ENCODE data around the gene ANXA11. TPM values are rescaled to one million over a fixed set of nuclear protein-coding genes. Genes with fewer than 3 reads are reported as not detected.

The ANXA11 gene
- total RNA-seq, 4 donors from 2014 or later = 85.1 to 103 (median 87.3) TPM

- Histone ChIP-seq H3K9me3 (no peaks in the 10 kb centered on the region), H3K4me3 (no peak overlapping the region), H3K4me1 (peaks cover 93% of the 10 kb centered on the region), H3K36me3 (no peaks in the 10 kb centered on the region), H3K27ac (peak overlapping the region; percentile 74), H3K27me3 (no peaks in the 10 kb centered on the region)
- peak in 1 of 2 donors; percentile 71 for DNase-seq (ENCODE audit: low spot score in 2 of 2)
- 48% methylated on average over 8 of the region's 8 CpGs for WGBS
- TF ChIP-seq POLR2AphosphoS5 (IDR thresholded peaks at IDR 0.05) = peak in 1 of 3 donors; percentile 74
- peak in 1 of 2 donors; percentile 24 for TF ChIP-seq CTCF (IDR thresholded peaks at IDR 0.05)
- TF ChIP-seq EP300 (IDR thresholded peaks at IDR 0.05) = no peak
Measured at GRCh38 chr10:80199828-80200227, 5.5 kb downstream of the ANXA11 start.

DNA sequence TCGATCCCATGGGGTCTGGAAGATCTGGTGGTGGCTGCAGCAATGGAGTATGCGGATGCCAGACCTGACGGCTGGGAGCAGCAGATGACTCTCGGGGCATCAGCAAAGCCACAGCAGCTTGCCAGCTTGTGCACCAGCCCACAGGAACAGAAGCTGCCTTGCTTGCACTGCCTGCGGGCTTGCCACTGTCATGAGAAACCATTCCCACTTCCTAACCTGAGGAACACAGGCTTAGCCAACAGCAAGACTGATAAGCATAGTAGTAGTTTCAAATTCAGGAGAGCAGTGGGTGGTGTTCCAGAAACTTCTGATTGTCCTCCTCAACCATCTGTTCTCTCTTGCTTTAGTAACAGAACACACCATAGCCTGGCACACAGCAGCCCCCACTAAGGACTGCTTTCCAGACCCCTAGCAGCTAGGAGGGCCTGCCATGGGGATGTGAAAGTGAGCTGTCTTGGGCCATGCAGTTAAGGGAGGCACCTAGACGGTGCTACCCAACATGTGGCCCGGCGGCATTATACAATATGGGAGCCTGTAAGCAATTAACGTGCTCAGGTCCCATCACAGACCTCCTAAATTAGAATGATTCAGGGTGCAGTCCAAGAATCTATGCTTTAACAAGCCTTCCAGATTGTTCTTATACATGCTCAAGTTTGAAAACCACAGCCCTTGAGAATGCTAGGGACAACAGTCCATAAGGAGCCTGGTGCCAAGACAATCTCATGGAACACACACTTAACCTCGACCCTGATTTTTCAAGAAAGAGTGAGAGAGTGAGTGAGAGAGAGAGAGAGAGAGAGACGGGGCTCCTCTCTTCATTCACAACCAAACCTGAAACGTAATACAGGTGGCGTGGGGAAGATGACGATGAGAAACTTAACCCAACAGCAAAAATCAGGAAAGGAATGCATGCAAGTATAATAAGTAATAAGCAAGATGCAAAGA, 7.1 kb downstream of the ANXA11 start:
- no peaks in the 10 kb centered on the region for H3K27me3 ChIP-seq
- peak overlapping the region; percentile 27 for H3K27ac ChIP-seq
- peaks cover 90% of the 10 kb centered on the region for H3K4me1 ChIP-seq
- no peaks in the 10 kb centered on the region for H3K9me3 ChIP-seq
- no peaks in the 10 kb centered on the region for H3K36me3 ChIP-seq
- WGBS = 65% methylated on average over 12 of the region's 14 CpGs
- DNase-seq (ENCODE audit: low spot score in 2 of 2) = no peak
- no peak overlapping the region for H3K4me3 ChIP-seq
- no peak for TF ChIP-seq POLR2A (IDR thresholded peaks at IDR 0.05)
- TF ChIP-seq POLR2AphosphoS5 (IDR thresholded peaks at IDR 0.05) = no peak
- no peak for TF ChIP-seq CTCF (IDR thresholded peaks at IDR 0.05)
- no peak for TF ChIP-seq EP300 (IDR thresholded peaks at IDR 0.05)

DNA sequence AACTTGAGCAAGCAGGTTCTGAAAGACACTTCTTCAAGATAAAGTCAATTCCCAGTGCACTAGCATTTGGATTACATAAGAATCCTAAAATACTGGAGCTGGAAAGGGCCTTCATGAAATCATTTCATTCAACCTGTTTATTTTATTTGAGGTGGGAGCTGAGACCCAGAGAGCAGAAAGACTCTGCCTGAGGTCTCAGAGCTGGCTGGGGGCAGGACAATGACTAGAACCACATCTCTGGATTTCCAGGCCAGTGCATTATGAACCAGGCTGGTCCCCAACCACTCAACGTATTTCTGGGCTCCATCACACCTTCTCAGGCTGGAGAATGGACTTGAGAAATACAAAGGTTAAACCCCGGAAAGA, 8.4 kb downstream of the ANXA11 start:
- DNase-seq (ENCODE audit: low spot score in 2 of 2) = no peak
- Histone ChIP-seq H3K27ac (peak overlapping the region; percentile 69), H3K4me1 (peaks cover 80% of the 10 kb centered on the region), H3K4me3 (no peak overlapping the region), H3K9me3 (no peaks in the 10 kb centered on the region), H3K36me3 (no peaks in the 10 kb centered on the region), H3K27me3 (no peaks in the 10 kb centered on the region)
- WGBS = 73% methylated on average over 2 of the region's 2 CpGs
- no peak for TF ChIP-seq POLR2A (IDR thresholded peaks at IDR 0.05)

GRCh38 chr10:80196270-80196949, 8.9 kb downstream of the ANXA11 start:
- H3K36me3 ChIP-seq = no peaks in the 10 kb centered on the region
- H3K27ac ChIP-seq = peak overlapping the region; percentile 69
- no peaks in the 10 kb centered on the region for H3K27me3 ChIP-seq
- TF ChIP-seq POLR2AphosphoS5 (IDR thresholded peaks at IDR 0.05) = no peak
- TF ChIP-seq POLR2A (IDR thresholded peaks at IDR 0.05) = no peak
- TF ChIP-seq EP300 (IDR thresholded peaks at IDR 0.05) = no peak
- no peak for TF ChIP-seq CTCF (IDR thresholded peaks at IDR 0.05)
- WGBS = 34% methylated on average over 5 of the region's 8 CpGs
- no peak overlapping the region for H3K4me3 ChIP-seq
- DNase-seq (ENCODE audit: low spot score in 2 of 2) = peak in 1 of 2 donors; percentile 77
- H3K9me3 ChIP-seq = no peaks in the 10 kb centered on the region
- H3K4me1 ChIP-seq = peaks cover 81% of the 10 kb centered on the region

DNA sequence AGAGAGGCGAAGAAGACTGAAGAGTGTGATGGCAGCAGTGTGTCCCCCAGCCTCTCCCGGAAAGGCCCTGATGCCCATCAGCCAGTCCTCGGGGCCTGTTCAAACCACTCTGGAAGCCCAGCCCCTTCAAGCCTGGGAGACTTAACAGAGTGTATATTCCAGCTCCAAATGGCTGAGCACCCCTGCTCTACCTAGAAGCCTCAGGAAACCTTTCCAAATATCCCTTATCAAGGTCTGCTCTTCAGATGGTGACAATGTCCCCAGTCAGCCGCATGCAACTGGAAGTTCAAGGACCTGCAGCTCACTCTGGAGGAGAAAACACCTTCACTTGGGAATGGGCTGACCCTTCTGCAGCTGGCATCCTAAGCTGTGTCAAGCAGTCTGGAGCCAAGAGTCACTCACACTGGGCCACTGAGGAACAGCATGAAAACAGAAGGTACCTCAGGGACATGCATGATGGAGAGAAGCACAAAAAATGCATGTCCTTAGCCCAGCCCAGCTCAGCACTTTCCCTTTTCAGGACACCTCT, 10.2 kb downstream of the ANXA11 start:
- no peaks in the 10 kb centered on the region for H3K27me3 ChIP-seq
- DNase-seq (ENCODE audit: low spot score in 2 of 2) = no peak
- no peak for TF ChIP-seq POLR2AphosphoS5 (IDR thresholded peaks at IDR 0.05)
- no peak for TF ChIP-seq EP300 (IDR thresholded peaks at IDR 0.05)
- no peak for TF ChIP-seq CTCF (IDR thresholded peaks at IDR 0.05)
- no peak for TF ChIP-seq POLR2A (IDR thresholded peaks at IDR 0.05)
- H3K36me3 ChIP-seq = no peaks in the 10 kb centered on the region
- H3K4me1 ChIP-seq = peaks cover 76% of the 10 kb centered on the region
- H3K4me3 ChIP-seq = no peak overlapping the region
- WGBS = 93% methylated on average over 3 of the region's 4 CpGs
- H3K9me3 ChIP-seq = no peaks in the 10 kb centered on the region
- no peak overlapping the region for H3K27ac ChIP-seq
